ENCODE data around the gene DDR1.

DDR1 gene

DNA sequence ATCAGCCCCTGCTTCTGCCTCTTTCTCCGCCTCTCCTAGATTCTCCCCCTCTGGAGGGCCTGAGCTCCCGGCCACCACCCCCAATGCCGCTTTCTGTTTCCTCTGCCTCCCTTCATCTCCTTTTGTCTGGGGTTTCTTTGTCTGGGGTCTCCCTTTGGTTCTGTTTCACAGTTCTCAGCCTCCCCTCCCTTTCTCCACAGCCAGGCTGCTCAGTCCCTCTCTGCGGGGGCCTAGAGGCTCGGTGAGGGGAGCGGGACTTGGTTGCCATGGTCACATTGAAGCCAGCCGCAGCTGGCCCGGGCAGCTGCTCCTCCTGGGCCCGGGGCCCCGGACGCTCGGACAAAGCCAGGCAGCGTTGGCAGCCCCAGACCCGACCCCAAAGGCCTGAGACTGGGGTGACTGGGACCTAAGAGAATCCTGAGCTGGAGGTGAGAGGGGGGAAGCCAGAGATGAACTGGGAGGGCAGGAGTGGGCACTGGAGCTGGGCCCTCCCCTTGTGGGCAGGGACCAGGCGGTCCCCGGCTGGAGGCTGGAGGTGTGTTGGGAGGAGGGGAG lies 3.5 kb upstream of the DDR1 start:
- DNase-seq (ENCODE audit: low spot score) = peak; percentile 21

DNA sequence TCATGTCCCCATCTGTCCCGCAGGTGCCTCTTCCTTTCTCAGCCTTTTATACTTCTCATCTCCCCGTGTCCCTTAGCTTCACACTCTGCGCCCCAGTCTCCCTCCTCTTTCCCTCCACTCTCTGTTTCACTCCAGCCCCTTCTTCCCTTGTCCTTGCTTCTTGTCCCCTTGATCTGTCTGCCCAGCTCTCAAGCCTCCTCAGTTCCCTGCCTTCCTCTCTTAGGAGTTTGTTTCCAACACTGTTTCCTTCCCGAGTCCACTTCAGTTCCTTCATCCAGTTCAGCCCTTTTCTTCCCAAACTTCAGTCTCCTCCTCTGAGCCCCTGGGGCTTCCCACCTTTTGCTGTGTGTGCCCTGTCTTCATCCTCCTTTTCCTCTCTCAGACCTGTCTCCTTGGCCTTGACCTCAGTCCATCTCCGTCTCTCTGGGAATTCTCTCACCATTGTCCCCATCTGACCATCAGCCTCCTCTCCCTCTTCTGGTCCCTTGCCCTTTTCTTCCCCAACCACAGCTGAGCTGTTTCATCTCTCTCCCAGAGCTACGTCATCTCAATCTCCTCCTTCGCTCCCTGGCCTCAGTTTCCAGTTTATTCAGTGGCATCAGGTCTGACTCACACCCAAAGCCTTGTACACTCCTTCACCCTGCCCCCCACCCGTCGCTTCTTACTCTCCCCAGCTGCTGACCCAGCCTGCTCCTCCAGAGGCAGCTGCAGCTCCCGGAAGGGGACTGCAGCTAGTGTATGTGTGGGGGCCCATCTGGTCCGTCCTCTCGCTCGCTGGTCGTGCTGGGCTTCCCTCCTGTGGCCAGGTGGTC lies 2.7 kb upstream of the DDR1 start:
- DNase-seq (ENCODE audit: low spot score) = peak; percentile 38

DNA sequence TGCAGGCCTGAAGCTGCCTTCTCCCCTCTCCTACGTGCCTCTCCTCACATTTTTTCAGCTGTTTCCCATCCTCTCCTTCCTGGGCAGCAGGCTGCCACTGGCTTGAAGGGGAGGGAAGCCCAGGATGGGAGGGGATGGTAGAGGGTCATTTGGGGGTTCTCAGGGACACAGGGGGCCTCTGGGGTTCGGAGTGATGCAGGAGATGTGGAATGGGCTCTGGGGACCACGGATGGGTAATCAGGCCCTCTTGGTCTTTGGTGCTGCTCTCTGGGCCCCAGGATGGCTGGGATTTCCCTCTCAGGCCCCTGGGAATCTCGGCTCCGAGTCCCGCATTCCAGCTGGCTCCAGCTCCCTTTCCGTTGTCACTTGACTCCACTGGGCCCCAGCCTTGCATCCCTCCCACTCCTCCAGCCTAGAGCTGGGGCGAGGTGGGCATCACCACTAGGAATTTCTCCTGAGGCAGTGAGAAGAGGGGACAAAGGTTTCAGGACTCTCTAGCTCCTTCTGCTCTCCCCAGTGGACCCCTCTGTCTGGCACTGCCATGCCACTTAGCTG lies 2.0 kb upstream of the DDR1 start:
- DNase-seq (ENCODE audit: low spot score) = no peak

DNA sequence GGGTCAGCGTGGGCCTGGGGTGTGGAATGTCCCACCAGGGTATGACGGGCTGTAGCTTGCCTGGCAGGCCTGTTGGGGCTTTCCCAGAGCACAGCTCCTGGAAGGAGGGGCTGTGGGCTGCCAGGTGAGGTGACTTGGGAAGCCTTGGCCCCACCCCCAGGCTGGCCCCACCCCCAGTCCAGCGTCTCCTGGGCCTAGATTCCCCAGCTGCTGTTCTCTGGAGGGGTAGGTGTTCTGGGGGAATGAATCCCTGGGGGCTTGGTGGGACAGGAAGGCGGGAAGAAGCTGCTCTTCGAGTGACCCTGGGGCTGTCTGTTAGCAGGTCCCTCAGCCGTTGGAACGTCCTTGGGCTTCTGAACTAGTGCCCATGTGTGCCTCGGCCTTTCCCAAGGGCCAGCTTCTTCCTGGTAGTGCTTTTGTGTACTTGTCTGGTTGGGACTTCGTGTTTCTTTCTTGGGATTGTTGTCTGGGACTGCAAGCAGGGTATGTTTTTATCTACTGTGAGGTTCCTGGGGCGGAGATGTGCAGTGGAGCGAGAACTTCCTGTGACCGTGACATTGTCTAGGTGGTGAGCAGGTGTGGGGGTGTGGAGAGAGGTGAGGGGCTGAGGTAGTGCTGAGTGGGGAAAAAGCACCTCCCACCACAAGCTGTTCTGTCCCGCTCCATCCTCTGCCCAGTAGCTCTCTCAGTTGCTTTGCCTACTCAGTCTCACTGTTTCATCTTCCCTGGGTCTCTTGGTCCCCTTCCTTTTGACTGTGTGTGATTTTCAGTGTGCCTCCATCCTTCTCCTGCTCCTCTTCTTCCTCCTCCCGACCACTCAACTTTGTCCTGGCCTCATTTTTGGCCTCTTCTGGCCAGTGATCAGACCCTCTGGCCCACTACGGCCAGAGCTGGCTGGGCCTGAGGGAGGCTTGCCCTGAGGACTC lies 1.3 kb upstream of the DDR1 start:
- peak; percentile 31 for DNase-seq (ENCODE audit: low spot score)

DNA sequence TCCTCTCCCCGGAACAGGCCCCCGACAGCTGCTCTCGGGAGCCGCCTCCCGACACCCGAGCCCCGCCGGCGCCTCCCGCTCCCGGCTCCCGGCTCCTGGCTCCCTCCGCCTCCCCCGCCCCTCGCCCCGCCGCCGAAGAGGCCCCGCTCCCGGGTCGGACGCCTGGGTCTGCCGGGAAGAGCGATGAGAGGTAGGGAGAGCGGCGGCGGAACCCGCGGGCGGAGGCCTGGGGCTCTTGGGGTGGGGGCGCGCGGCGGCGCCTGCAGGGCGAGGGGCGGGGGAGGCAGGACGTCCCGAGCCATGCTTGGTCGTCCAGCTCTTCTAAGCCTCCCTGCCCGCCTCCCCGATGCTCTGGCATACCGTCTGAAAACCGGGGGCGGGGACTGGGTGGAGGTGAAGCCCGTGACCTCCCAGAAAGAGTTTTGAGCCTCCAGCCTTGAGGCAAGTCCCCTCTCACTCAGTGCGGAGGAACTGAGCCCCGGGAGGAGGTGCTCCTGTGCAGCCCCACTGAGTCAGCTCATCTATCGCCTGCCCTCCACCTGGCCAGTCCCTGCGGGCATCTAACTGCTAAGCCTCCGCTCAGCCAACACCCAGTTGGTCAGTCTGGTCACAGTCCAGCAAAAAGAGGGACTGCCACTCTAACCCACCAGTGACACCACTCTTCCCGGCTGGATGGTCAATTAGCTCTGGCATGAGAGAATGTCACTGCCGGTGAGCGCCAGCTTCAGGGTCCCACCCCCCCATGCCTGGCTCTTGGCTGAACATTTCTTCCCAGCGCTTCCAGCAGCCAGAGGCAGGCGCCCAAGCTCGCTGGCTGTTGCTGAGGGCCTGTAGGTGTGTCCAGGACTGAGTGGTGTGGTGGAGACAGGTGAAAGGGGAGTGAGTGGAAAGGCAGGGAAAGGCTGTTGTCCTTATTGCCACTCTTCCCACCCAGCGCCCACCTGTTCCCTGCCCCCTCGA lies 482 bp downstream of the DDR1 start:
- DNase-seq (ENCODE audit: low spot score) = no peak

DNA sequence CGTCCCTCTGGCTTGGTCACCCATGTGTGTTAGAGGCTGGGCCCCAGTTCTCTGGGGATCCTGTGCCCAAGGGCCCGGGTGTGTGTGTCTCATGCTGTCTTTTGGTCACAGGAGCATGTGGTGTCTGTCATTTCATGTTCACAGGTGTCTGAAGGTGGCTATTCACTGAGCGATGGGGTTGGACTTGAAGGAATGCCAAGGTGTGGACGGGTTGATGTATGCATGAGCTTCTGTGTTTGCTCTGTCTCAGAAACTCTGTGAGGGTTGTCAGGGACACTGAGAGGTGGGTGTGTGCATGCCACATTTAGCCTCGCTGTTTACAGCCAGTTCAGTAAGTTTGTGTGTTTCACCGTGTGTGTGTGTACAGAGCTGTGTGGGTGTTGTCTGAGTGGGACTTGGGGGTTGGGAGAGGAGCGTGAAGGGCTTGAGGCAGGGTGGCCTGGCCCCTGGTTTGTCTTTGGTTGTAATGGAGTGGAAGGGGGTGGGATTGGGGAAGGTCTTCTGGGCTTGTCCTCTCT lies 1.2 kb downstream of the DDR1 start:
- DNase-seq (ENCODE audit: low spot score) = no peak

DNA sequence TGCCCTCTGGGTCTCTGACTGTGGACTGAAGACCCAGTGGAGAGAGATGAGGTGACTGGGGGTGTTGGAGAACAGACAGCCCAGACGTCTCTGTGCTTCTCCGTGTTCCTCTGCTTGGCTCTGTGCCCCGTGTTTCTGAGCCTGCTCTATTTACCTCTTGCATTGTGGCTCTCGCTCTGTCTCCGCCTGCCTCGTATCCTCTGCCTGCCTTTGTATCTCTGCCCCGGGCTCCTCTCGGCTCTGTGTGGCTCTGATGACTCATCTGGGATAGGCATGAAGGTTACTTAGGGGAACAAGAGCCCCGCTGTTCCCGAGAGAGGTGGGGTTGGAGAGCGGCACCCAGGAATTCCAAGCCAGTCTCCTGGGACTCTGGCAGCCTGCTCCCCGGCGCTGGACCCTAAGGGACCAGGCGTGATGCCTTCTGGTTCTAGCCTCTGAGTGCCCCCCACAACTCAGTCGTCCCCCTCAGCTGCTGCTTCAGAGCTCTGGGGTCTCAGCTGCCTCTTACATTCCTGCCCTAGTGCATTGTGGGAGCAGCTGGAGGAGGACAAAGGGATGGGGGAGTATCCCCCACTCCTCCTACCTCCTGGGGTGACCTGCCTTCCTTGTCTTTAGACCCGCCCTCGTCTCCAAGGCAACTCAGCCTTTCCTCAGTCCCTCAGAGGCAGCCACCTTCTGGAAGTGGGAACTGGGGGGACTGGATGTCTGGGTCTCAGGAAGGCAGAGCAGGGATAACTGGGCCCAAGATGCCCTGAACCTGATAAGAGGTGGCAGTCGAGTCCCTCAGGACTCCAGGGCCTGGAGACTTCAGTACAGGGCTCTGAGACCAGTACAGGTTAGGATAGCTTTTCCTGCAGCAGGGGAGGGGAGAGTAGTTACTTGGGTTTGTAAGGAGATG lies 1.9 kb downstream of the DDR1 start:
- DNase-seq (ENCODE audit: low spot score) = peak; percentile 64

DNA sequence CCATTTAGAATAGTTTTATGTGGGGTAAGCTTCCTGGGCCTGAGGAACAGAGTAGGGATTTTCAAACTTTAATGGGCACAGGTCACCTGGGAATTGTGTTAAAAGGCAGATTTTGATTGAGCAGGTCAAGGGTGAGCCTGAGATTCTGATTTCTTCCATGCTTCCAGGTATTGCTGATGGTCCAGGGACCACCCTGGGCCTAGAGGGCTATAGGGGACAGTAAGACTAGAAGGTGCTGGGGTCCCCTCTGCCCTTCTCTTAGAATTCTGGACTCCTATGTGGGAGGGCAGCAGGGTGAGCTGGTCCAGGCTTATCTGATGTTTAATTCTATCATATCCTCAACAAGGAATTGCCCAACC lies 2.6 kb downstream of the DDR1 start:
- DNase-seq (ENCODE audit: low spot score) = no peak

DNA sequence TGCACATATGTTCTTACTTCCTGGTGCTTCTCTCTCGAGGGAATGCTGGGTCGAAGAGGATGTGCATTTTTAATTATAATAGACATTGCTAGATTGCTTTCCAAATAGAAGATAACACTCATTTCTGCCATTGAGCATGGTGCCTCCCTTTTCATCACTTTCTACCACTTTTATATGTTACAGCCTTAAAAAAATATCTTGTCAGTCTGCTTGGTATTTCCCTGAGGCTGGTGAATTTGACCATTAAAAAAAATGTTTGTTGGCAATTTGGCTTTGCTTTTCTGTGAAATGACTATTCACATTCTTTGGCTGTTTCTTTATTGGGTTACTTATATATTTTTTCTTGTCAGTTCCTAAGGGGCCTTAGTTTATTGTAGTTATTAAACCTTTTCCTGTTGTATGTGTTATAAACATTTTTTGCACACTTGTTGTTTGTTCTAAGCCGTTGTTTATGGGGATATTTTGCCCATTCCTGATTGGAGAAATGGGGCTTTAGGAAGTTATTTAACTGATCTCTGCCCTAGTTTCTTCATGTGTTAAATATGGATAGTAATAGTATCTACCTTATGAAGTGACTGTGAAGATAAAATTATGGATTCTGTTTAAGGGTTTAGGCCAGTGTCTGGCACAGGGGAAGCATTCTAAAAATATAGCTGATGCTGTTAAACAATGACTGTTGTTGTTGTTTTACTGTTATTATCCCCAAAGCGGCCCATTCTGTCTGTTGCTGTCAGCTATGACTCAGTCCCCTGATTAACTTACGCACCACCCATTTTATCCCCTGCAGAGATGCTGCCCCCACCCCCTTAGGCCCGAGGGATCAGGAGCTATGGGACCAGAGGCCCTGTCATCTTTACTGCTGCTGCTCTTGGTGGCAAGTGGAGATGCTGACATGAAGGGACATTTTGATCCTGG lies 3.8 kb downstream of the DDR1 start:
- no peak for DNase-seq (ENCODE audit: low spot score)

DNA sequence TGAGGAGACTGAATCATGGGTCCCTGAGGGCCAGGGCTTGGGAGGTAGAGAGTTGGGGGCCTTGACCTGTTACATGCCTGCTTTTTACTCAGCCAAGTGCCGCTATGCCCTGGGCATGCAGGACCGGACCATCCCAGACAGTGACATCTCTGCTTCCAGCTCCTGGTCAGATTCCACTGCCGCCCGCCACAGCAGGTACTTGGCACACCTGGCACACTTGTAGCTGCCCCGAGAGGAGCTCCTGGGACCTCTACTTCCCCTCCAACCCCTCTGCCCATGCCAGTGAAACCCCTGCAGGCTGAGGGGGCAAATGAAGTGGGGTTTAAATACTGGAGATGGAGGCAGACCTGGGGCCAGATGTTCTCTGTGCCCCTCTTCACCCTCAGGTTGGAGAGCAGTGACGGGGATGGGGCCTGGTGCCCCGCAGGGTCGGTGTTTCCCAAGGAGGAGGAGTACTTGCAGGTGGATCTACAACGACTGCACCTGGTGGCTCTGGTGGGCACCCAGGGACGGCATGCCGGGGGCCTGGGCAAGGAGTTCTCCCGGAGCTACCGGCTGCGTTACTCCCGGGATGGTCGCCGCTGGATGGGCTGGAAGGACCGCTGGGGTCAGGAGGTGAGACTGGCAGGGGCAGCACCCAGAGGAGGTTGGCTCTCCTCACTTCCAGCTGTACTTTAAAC lies 4.6 kb downstream of the DDR1 start:
- no peak for DNase-seq (ENCODE audit: low spot score)

DNA sequence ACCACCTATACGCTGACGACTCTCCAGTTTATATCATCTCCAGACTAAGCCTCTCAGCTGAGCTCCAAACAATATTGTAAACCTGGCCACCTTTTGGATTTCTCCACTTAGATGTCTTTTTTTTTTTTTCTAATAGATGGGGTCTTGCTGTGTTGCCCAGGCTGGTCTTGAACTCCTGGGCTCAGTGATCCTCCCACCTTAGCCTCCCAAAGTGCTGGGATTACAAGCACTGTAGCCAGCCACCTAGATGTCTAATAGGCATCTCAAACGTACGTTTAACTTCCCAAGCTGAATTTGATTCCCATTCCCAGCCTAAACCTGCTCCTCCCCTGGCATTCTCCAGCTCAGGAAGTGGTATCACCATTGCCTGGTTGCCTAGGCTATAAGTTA lies 5.2 kb downstream of the DDR1 start:
- no peak for DNase-seq (ENCODE audit: low spot score)

DNA sequence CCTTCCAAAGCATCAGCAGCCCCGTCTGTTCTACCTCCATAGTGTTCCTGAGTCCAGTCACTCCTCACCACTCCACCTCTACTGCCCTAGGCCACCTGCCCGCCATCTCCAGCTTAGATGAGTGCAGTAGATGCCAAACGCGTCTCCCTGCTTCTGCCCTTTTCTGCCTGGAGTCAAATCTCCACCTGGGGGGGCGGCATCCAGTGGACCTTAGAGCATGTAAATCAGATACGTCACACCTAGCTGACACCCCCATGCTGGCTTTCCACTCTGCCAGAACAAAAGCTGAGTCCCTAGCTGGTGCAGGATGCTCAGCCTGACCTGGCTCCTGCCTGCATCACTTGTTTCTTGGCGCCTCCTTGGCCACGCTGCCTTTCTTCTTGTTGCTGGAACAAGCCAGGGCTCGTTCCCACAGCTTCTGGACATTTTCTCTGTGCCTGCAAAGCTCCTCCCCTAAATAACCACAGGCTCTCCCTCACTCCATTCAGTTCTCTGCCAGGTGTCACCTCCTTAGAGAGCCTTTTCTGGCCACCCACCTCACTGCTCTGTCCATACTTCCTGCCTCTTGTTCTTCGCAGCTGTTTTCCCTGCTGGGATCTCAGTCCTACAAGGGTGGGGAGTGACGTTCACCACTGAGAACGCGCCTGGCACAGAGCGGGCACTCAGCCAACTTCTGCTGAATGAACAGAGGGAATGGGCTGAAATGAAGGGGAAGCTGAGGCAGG lies 5.8 kb downstream of the DDR1 start:
- DNase-seq (ENCODE audit: low spot score) = no peak

DNA sequence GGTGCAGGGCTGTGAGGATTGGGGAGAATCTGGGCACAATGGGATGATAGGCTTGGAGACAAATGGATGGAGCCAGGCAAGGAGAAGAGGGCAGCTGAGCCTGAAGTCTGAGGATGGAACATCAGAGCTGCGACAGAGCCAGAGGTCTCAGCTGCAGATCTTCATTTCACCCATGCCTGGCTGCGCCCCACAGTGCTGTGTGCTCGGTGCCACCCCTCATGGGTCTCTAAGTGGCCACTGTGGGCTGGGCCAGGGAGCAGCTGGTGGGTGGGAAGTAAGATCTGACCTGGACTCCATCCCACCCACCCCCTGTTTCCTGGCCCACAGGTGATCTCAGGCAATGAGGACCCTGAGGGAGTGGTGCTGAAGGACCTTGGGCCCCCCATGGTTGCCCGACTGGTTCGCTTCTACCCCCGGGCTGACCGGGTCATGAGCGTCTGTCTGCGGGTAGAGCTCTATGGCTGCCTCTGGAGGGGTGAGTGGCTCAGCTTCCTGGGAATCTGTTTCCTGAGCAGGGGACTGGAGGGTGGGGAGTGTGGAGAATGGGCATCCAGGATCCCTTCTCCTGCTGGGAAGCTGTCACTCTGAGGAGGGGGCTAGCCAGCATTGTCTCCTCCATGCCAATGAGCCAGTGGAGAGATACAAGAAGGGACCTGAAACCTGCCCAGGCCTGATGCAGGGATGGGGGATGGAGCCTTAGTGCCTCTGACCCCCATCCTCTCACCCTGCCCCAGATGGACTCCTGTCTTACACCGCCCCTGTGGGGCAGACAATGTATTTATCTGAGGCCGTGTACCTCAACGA lies 6.5 kb downstream of the DDR1 start:
- no peak for DNase-seq (ENCODE audit: low spot score)

DNA sequence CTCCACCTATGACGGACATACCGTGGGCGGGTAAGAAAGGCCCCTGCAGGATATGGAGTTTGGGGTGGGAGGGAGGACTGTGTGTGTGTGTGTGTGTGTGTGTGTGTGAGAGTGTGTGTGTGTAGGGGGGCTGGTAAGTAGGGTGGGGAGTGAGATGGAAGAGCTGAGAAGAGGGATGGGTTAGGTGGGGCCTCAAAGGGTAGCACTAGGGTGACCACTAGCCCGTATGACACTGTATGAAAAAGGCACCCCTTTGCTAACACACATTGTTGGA lies 7.1 kb downstream of the DDR1 start:
- DNase-seq (ENCODE audit: low spot score) = no peak

DNA sequence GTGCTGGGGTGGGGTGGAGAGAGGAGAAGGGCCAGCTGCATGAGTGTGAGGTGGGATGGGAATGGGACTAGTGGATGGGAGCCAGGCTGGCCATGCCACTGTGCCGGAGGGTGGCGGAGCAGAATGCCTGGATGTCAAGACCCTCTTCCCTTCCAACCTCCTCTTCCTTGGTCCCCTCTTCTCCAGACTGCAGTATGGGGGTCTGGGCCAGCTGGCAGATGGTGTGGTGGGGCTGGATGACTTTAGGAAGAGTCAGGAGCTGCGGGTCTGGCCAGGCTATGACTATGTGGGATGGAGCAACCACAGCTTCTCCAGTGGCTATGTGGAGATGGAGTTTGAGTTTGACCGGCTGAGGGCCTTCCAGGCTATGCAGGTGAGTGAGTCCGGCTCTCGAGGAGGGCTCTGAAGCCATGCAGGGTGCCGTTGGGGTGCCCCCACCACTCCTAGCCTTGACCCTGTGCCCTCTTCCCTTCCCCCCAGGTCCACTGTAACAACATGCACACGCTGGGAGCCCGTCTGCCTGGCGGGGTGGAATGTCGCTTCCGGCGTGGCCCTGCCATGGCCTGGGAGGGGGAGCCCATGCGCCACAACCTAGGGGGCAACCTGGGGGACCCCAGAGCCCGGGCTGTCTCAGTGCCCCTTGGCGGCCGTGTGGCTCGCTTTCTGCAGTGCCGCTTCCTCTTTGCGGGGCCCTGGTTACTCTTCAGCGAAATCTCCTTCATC lies 7.7 kb downstream of the DDR1 start:
- no peak for DNase-seq (ENCODE audit: low spot score)

DNA sequence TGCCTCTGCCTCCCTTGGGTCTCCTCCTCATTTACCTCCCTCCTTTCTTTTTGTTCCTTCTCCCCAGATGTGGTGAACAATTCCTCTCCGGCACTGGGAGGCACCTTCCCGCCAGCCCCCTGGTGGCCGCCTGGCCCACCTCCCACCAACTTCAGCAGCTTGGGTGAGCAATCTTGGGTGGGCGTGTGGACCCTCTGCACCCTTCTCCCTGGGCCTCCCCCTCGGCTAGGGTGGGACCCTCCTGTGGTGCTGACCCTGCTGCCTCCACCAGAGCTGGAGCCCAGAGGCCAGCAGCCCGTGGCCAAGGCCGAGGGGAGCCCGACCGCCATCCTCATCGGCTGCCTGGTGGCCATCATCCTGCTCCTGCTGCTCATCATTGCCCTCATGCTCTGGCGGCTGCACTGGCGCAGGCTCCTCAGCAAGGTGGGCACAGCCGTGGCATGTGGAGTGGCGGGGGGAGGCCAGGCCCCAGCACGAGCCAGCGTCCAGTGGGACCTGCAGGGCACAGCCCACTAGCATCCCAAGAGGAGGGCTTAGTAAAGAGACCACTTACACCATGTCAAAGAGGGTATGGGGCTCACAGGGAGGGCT lies 8.8 kb downstream of the DDR1 start:
- DNase-seq (ENCODE audit: low spot score) = no peak
